ENCODE data around the gene SLC25A47. TPM values are rescaled to one million over a fixed set of nuclear protein-coding genes. Genes with fewer than 3 reads are reported as not detected.

Gene SLC25A47
- total and polyA plus RNA-seq, 2 of the 4 experiments (the other 2 are of a cell fraction): not detected

DNA sequence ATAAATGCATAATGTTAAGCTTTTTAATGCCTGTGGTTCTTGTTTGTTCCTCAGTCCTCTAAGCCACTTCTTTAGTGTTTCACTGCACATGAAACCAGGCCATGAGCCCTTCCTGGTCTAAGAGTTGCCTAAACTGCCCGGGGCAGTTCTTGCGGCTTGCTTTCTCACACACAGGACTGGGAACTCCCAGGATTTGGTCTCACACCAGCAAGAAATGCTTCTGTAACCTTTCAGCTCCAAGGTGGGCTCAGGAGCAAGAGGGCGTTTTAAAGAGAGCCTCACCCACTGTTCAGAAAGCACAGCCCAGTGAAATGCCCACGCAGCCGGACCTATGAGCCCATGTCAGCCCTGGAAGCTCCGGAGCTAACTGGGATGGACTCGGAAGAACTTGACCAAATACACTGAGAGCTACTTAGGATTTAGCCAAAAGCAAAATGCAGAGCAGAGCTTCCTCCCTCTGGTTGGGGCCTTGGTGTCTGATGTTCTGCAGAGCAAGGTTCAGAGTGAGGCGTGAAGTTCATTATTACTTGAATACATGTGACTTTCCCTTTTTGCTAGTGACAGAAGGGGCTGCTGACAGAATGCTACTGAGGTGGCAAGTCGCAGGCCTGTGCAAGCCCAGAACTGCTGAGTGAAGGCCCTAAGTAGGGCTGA is 40.2 kb upstream of the SLC25A47 start:
- Histone ChIP-seq H3K9ac (ENCODE audit: low read depth, low read length) (no peak overlapping the region), H2AFZ (replicated peaks; ENCODE audit: low read length, poor library complexity) (no peak overlapping the region), H3K4ac (ENCODE audit: low read depth, low read length) (no peak overlapping the region), H3K9me1 (ENCODE audit: insufficient read depth, low read length) (peaks cover 22% of the 10 kb centered on the region), H4K8ac (ENCODE audit: low read depth in 2 of 2, low read length in 2 of 2) (no peak overlapping the region), H3K27ac (ENCODE audit: insufficient read depth, low read length) (no peak overlapping the region), H3K14ac (replicated peaks; ENCODE audit: low read depth, low read length) (no peak overlapping the region), H4K5ac (ENCODE audit: low read depth, low read length) (no peak overlapping the region), H3K36me3 (ENCODE audit: control insufficient read depth, insufficient read depth, low read length) (peaks cover 16% of the 10 kb centered on the region; the same call in 1 of the 2 replicates), H4K20me1 (ENCODE audit: insufficient read depth, low read length) (peaks cover 35% of the 10 kb centered on the region), H3K27me3 (ENCODE audit: control insufficient read depth, insufficient read depth, low read length) (no peaks in the 10 kb centered on the region), H3K9me3 (ENCODE audit: control insufficient read depth, insufficient read depth, low read length) (no peaks in the 10 kb centered on the region), H3K56ac (ENCODE audit: extremely low read depth, insufficient read depth, low read length) (no peak overlapping the region), H4K91ac (ENCODE audit: insufficient read depth, low read depth, low read length) (no peak overlapping the region), H3K4me3 (ENCODE audit: insufficient read depth, low read depth, low read length) (no peak overlapping the region), H2BK15ac (ENCODE audit: low read depth, low read length) (no peak overlapping the region), H2BK120ac (ENCODE audit: low read depth, low read length) (no peak overlapping the region), H2BK5ac (ENCODE audit: low read depth, low read length, poor library complexity, severe bottlenecking) (no peak overlapping the region), H3K4me2 (ENCODE audit: low read depth, low read length) (no peak overlapping the region), H3K4me1 (ENCODE audit: control insufficient read depth, insufficient read depth, low read length) (peaks cover 14% of the 10 kb centered on the region), H3K18ac (ENCODE audit: low read depth, low read length) (no peak overlapping the region), H3K23ac (ENCODE audit: low read depth, low read length) (no peak overlapping the region), H3K79me1 (ENCODE audit: low read depth in 1 of 2, low read length in 2 of 2) (peaks cover 20 to 82% of the 10 kb centered on the region in 2 experiments), H2AK5ac (ENCODE audit: low read depth, low read length) (no peak overlapping the region), H2AK9ac (replicated peaks; ENCODE audit: low read depth, low read length, poor library complexity) (no peak overlapping the region), H2BK20ac (ENCODE audit: low read depth, low read length) (no peak overlapping the region)
- intact Hi-C loops (cut with micrococcal nuclease): no loop called here
- TF ChIP-seq RFX5 (IDR thresholded peaks at IDR 0.05; ENCODE audit: low read depth, low read length): no peak
- no peak for TF ChIP-seq MXI1 (IDR thresholded peaks at IDR 0.05; ENCODE audit: borderline replicate concordance, low read depth, low read length)
- no peak for TF ChIP-seq BHLHE40 (IDR thresholded peaks at IDR 0.05; ENCODE audit: low read depth, low read length)
- no peak for TF ChIP-seq USF2 (IDR thresholded peaks at IDR 0.05; ENCODE audit: low read depth, low read length)
- no peak for TF ChIP-seq NFE2L2 (IDR thresholded peaks at IDR 0.05; ENCODE audit: low read depth, low read length)
- TF ChIP-seq MAZ (IDR thresholded peaks at IDR 0.05; ENCODE audit: borderline replicate concordance, low read depth, low read length): no peak
- no peak for TF ChIP-seq ELK1 (IDR thresholded peaks at IDR 0.05; ENCODE audit: borderline replicate concordance, low read depth, low read length)
- no peak for TF ChIP-seq CHD1 (IDR thresholded peaks at IDR 0.05; ENCODE audit: low read depth, low read length)
- no peak for TF ChIP-seq MAFK (IDR thresholded peaks at IDR 0.05; ENCODE audit: low read depth, low read length)
- TF ChIP-seq SMC3 (IDR thresholded peaks at IDR 0.05; ENCODE audit: low read depth, low read length): no peak
- no peak for TF ChIP-seq FOS (IDR thresholded peaks at IDR 0.05; ENCODE audit: low read depth, low read length)
- dilution Hi-C loops (cut with HindIII; ENCODE audit: low sequenced_read_pairs, unreplicated experiment): no loop called here
- ATAC-seq (ENCODE audit: low read depth) (no peak), DNase-seq (no peak)
- 98% methylated on average over 6 of the region's 9 CpGs; no CpG with 5 or more reads in 1 of the 2 experiments for WGBS, 2 experiments (ENCODE audit: extremely low coverage in 2 of 2, insufficient read length in 1 of 2)
- CTCF ChIA-PET: interaction anchor here (1.0 kb wide), 1 partner anchor 95 kb away, joined by 3 read pairs; no protein-coding TSS in a partner anchor
- no TSS peak for BruUV-seq (replicated peaks)
- POLR2A ChIA-PET (ENCODE audit: unreplicated experiment): no interaction called here
- in situ Hi-C loops (cut with MboI; ENCODE audit: low sequenced_read_pairs): no loop called here
